Activated CD4-positive, alpha-beta T cell treated with anti-CD3 and anti-CD28 coated beads, Interleukin-10, Interleukin-2, amounts not matched to agents 100 ng/mL and 50 ng/mL, durations not matched to agents 16 hours and 8 hours (primary cell): ENCODE measurements around the gene AMPD1.
A peak's percentile ranks its signal among the peaks of the same experiment; 100 is the strongest.

Source experiments
- DNase-seq: peaks from one replicate; pipeline ENCODE4 v3.0.0-alpha.2; 2020

The AMPD1 gene

DNA sequence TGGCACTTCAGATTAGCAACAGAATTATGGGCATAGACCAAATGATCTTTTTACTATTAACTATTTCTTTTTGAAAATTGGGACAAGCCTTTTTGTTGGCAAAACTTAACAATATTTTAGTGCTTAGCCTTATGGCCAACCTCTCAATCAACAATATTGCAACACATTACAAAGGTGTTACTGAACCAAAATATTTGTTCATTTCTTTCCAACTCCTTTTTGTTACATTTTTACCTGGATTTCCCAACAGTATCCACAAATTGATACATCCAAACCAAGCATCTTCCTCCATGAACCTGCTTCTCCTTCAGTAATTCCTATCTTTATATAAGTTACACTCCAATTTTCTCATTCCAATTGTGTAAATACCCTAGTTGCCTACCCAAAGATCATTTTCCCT lies 1.5 kb upstream of the AMPD1 start:
- DNase-seq = no peak

DNA sequence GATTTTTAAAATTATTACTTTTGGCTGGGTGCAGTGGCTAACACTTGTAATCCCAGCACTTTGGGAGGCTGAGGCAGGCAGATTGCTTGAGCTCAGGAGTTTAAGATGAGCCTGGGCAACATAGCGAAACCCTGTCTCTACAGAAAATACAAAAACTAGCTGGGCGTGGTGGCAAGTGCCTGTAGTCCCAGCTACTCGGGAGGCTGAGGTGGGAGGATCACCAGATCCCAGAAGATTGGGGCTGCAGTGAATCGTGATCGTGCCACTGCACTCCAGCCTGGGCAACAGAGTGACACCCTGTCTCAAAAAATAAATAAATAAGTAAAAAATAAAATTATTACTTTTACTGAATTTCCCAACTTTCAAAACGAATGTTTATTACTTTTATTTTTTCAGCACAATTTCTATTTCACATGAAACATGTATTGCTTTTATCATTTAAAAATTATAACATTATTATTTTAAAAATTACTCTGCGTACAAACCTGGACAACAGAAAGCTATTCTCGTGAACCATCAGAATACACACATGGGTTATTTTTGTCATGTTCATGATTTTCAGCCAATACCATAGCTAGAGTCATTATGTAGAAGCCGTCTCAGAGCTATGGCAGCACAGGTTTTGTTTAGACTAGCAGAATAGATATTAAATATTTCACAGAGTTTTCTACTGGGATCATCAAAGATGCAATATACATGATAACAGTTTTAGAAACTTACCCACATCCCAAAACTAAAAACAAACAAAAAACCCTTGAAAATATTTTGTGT lies 621 bp downstream of the AMPD1 start:
- no peak for DNase-seq

DNA sequence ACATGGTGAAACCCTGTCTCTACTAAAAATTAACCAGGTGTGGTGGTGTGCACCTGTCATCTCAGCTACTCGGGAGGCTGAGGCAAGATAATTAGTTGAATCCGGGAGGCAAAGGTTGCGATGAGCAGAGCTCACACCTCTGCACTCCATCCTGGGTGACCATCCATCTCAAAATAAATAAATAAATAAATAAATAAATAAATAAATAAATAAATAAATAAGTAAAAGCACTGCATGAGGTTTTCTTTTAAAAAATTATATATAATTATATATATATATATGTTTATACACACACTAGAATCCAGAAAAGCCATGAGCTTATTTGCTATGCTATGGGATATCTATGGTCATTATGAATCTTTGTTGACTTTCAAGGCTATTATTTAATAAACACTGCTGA lies 2.4 kb downstream of the AMPD1 start:
- DNase-seq = no peak

DNA sequence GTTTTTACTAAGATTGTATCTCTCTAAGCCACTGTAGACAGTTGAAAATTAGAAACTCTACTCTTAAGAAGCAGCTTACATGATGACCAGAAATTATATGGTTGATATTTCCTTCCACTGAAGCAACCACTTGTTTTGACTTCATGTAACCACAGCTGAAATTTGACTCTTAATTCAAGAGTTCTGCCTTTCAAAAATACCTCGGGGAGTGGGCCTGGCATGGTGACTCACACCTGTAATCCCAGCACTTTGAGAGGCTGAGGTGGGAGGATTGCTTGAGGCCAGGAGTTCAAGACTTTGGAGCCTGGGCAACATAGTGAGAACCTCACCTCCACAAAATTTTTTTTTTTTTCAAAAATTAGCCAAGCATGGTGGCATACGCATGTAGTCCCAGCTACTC lies 4.3 kb downstream of the AMPD1 start:
- DNase-seq = no peak

DNA sequence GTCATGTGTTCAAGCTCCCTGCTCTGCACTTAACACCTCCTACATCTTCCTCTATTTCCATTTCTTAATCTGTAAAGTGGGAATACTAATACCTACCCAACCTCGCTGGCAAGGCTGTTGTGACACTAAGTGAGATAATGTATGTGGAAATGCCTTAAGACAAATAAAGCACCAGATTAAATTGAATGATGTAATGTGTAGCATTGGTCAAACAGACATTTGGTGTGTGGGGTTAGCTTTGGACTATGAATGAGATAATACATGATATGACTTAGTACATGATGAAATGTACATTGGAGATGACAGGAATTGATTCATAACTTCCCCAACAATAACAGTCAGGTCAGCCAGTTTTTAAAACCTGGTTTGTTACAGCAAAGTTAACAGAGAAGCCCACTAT lies 5.2 kb downstream of the AMPD1 start:
- DNase-seq = no peak

DNA sequence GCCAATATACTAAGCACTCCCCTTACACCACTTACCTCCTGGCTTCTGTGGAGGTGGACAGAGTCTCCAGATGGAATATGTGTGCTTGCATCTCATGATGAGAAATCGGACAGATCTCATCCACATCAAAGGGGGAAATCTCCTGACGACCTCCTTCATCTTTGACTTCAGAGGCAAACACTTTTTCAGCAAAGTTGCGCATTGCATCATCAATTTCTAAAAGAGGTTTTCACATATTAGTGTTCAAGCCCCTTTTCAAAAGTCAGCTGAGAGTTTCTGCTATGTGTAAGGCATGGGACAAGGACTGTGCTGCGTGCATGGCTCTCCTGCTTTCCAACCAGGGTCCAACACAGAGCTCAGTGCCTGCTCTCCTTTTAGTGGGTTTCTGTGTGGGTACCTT lies 6.8 kb downstream of the AMPD1 start:
- DNase-seq = no peak

DNA sequence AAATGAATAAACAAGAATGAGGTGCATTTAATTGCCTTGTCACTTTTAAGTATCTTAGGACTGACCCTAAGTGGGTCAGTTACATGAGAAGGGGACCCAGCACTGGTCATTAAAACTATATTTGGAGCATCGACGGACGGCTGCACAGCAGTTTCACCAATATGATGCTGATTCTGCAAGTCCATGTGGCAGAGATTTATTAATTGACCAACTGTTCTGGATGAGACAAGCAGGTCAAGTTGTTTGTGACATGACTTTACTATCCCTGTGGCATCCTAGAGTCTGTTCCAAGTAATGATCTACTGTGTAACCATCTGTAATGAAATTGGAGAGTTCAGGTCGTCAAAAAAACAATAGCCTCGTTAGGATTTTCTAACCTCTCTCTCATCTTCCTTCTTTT lies 9.5 kb downstream of the AMPD1 start:
- no peak for DNase-seq

DNA sequence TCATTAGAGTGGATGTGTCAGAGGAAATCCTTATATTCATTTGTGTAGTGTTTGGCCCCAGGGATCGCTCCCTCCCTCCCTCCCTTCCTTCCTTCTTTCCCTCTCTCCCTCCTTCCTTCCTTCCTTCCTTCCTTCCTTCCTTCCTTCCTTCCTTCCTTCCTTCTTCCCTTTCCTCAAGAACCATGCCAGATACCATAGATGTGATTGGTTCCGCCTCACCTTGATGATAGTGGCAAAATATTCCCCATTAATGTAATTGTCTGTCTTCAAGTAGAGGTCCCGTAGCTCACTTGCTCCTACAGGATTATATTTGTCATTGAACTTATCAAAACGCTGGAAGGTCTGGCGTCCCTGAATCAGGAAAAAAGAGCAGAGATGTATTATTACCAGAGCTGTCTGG lies 17.7 kb downstream of the AMPD1 start:
- no peak for DNase-seq

DNA sequence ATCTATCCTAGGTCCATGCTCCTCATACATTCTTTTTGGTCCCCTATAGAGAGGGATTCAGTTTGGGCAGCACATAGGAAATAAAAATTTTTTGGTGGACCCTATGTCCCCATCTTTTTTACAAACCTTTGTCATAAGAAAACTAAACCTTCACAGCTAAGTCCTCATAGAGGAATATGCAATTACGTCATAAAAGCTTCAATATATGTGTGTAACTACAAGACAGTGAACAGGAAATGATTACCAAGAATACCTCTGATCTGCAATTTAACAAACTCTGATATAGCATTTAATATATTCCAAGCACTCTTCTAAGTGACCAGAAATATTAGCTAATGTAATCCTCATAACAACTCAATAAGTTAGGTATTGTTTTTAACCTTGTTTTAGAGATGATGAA lies 19.2 kb downstream of the AMPD1 start:
- DNase-seq = no peak

DNA sequence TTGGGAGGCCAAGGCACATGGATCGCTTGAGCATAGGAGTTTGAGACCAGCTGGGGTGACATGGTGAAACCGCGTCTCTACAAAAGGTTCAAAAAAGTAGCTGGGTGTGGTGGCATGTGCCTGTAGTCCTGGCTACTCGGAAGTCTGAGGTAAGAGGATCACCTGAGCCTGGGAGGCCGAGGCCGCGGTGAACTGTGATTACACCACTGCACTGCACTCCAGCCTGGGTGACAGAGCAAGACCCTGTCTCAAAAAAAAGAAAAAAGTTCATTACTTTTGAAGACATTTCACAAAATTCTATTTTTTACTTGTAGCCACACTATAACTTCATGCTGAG lies 23.4 kb downstream of the AMPD1 start:
- no peak for DNase-seq

DNA sequence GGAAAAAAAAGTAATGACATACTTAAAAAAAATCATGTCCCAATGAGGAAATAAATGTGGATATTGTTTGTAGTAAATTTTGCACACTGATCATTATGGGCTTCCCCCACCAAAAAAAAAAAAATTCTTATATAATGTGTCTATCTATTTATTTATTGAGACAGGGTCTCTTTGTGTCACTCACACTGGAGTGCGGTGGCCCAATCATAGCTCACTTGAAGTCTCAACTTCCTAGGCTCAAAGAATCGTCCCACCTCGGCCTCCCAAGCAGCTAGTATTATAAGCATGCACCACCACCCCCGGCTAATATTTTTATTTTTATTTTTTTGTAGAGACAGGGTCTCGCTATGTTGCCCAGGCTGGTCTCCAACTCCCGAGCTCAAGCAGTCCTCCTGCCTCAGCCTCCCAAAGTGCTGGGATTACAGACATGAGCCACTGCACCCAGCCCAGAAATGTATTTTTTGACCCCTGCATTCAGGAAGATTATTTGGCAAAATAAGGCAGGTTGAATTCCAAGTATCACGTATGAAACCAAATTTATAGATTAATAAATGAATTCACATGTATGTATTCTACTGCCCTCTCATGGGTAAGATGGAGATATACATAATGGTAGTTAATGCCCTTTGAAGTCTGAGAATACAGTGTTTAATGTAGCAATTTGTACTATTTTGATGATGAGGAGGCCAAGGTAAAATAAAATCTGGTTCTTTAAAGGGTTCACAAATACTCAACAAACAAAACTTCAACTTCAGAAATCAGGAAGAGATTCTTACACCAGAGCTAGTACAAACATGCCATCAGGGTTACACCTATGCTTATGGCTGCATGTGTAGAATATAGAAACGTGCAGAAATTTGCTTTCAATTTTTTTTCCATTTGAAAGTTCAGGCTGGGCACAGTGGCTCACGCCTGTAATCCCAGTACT lies 24.1 kb downstream of the AMPD1 start:
- no peak for DNase-seq

DNA sequence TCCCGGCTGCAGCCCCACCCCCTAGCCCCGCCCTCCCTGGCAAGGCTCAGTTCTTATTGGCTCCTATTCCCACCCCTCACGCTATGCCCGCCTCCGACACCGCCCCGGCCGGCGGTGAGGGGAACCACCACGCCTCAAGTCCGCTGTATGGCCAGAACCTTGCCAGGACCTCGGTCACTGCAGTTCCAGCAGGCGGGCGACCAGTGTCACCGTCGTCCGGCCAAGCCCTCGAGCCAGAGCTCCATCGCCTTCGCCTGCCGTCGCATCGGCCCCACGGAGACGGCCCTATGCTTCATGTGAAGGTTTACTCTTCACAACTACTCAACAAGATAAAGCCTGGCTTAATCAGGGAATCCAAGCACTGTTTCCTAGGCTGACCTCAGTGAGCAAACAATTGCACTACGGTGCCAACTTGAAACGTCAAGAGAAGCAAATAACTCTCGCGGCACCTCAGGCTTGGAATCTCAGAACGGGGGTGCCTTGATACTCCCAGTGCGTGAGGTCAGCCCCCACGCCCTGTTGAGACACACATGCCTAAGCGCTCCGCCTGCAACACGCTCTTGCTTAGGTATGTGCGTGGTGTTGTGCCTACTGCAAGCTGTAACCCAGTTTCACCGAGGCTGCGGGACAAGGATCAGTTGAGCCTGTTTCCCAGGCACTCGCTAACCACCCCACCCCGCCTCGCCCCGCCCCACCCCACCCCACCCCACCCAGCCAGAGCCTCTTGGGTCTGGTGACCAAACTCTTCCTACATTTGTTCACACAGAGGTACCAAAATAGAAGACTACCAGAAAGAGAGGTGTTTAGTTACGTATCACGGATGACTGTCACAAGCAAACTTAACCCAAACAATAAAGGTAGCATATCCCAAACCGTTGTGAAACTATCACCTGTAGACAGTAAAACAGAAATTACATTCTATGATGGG lies 25.0 kb downstream of the AMPD1 start:
- DNase-seq = peak; percentile 89

DNA sequence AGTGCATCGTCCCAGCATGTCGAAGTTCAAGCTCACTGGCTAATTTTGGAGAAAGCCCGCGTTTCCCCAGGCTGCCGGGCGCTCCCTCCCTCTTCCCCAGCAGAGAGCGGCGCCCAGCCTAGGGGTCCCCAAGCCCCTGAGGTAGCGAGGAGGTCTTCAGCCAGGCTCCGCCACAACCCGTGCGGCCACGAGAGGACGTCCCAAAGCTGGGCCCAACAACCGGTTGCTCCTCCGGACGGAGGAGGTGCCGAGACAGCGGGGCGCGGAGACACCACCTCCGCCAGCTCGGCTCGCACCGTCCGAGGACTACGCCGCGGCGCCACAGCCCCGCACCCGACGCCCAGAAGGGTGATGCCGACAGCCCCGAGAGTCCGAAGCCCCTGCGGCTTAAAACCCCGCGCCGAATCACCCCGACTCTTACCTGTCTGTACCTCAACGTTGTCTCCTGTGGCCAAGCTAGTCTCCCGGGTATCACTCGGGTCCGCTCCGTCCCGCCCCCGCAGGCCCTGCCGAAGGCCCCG lies 25.7 kb downstream of the AMPD1 start, which contains the start of gene DENND2C:
Gene DENND2C, minus strand, starts transcription at position 488 of the 521 bp plus-strand sequence. CDS start 44,065 bp downstream, outside the sequence.
- DNase-seq = no peak

DNA sequence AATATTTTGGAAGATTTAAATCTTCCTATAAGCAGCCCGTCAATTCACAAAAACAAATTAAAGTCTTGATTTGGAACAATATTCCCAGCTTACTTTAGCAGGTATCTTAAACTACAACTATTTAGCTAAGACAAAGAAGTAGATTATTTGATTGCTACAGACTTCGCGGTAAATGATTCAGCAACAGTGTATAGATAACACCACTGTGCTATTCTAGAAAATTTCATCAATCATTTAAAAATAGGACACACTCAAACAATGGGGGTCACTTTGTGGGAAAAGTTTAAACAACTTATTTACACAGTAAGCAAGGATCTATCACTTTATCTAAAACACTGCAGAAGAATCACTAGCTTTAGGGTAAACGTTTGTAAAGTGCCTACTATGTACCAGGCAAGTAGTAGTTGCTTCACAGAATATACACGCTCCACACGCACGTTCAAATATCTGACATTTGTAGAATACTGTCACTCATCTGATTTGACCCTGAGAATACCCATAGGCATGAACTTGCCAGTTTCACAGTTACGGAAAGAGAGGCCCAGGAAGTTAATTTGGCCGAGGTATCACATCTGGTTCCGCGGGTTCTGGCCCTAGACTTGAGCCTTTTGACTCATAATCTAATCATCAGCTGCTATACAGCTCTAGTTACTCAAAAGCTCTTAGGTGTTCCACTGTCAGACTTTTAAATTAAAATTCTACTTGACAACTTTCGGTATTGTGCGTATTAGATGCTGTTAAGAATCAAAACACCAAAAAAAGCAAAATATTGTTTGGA lies 26.4 kb downstream of the AMPD1 start:
- peak; percentile 5 for DNase-seq

DNA sequence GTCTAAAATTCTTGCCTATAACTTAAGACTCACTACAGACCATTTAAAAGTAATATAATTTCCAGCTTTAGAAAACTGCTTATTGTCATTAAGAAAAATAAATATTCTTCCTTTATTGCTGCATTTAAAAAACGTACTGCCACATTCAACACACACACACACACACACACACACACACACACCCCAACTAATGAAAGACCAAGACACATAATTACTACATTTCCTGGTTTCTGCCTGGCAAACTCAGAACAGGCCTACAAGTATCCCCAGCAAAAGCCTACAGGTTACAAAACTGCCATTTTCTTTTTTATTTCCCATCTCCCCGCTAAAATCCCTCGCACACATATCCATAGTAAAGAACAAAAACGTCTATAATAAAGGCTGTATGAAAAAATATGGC lies 27.0 kb downstream of the AMPD1 start:
- no peak for DNase-seq

DNA sequence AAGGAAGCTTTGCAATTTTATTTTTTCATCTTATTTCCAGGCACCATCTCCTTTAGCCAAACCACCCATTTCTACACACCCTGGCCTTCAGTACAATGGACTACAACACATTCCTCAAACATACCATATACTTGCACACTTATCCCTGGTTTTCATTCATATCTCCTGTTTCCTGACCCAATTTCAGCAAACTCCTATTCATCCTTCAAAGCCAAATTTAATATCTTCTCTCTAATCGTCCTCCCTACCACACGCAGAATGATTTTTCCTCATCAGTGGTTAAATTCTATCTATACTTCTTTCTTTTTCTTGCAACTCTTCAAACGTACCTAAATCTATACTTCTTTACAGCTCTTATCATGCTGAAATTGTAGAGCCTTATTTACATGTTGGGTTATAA lies 28.4 kb downstream of the AMPD1 start:
- no peak for DNase-seq

DNA sequence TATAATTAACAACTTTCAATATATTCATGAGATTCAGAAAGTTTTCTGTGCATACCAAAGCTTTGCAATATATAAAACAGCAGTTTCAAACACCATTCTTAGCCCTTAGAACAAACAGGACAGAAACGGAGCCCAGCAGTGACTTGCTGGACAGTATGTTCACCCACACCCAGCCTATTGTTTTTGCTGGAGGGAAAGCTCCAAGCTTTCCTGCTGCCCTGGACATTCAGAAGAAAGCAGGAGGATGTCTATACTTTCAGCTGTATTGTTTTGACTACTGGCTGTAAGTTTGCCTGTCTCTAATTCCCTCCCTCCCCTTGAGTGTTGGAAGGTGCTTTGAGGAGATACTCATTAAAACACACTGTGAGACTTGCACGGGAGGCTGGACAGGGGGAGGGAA lies 35.1 kb downstream of the AMPD1 start:
- no peak for DNase-seq

DNA sequence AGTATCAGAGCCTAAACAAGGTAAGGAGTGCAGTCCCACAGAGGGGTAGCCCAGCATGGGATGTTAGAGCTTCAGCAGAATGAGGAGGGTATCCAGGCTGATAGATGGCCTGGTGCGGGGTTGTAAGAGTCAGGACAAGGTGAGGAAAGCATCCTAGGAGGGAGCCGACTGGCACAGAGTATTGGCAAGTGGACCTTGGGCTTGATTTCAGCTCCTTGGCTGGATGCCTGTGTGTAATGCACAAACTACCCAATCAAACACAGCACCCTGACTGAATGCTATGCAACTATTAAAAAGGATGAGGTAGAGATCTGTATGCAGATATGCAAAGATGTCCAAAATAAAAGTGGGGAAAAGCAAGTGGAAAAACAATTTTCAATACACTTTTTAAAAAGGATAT lies 43.5 kb downstream of the AMPD1 start:
- DNase-seq = no peak

DNA sequence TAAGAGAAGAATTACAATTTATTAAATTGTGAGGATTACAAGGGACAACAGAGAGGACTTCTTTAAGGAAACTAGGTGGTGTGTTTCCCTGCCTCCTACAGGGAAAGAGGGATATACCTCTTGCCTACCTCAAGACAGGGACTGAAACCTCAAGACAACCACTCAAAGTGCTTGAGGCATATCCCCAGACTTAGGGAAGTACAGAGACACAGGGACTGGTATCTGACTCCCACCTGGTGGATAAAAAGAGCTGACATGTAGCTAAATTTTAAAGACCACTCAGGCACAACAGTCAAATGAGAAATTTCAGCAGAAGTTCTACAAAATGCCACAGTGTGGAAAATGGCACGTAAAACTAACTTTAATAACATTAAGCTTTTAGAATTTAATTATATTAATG lies 46.8 kb downstream of the AMPD1 start:
- no peak for DNase-seq

DNA sequence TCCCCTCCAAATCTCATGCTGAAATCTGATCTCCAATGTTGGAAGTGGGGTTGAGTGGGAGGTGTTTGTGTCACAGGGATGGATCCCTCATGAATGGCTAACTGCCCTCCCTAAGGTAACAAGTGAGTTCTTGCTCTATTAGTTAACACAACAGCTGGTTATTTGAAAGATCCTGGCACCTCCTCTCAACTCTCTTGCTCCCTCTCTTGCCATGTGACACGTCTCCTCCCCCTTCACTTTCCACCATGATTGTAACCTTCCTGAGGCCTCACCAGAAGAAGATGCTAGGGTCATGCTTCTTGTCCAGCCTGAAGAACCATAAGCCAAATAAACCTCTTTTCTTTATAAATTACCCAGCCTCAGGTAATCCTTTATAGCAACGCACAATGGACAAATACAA lies 54.0 kb downstream of the AMPD1 start:
- no peak for DNase-seq

DNA sequence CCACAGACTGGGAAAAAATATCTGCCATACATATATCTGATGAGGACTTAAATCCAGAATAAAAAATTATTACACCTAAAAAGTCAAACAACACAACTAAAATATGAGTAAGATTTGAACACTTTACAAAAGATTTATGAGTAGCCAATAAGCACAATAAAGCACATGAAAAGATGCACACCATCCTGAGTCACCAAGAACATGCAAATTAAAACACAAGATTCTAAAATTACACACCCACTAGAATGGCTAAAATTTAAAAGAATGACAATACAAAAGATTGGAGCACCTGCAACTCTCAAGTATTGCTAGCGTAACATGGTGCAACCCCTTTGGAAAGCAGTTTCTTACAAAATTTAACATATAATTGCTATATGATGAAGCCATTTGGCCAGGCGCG lies 56.4 kb downstream of the AMPD1 start:
- no peak for DNase-seq

DNA sequence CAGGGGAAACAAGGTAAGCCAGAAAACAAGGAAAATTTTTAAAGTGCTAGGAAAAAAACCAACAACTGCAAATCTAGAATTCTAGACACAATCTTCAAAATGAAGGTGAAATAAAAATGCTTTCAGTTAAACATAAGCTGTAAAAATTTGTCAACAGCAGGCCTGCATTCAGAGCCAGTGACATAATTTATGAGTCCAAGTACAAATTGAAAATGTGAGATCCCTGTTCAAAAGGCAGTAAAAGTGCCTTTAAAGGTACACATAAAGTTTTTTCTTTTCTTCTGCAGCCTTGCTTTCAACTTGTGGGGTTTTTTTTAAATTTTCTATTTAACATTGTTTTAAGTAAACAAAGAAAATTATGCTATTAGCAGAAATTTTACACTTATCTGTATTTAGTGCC lies 62.9 kb downstream of the AMPD1 start:
- DNase-seq = no peak
